Smooth muscle cell (in vitro differentiated cells): ENCODE measurements around the gene MESD. TPM values are rescaled to one million over a fixed set of nuclear protein-coding genes. Genes with fewer than 3 reads are reported as not detected.

ENCODE experiments used
- DNase-seq: peaks from one replicate; lab custom pipeline; 2025; ENCODE audit not compliant: unreplicated experiment; lab: John Stamatoyannopoulos, UW
- H2AFZ ChIP-seq: fragments of 200-600 bp; sonication (generic); 2 replicates; pipeline ENCODE4 v1.6.0; 2016; ENCODE audit warnings: antibody characterized with exemption, low read depth, mild to moderate bottlenecking
- H3F3A ChIP-seq: fragments of 200-600 bp; sonication (generic); 2 replicates; pipeline ENCODE4 v1.6.0; 2017; ENCODE audit warnings: antibody characterized with exemption, low read depth
- H3K27ac ChIP-seq: fragments of 200-600 bp; sonication (generic); 2 replicates; pipeline ENCODE4 v1.5.1; 2016; ENCODE audit warnings: low read depth, mild to moderate bottlenecking
- H3K27me3 ChIP-seq: fragments of 200-600 bp; sonication (generic); 2 replicates; pipeline ENCODE4 v1.6.1; 2016; ENCODE audit warnings: low read depth, mild to moderate bottlenecking
- H3K36me3 ChIP-seq: fragments of 200-600 bp; sonication (generic); 2 replicates; pipeline ENCODE4 v1.5.1; 2016; ENCODE audit warnings: low read depth
- H3K4me1 ChIP-seq: fragments of 200-600 bp; sonication (generic); 2 replicates; pipeline ENCODE4 v1.5.1; 2016; ENCODE audit warnings: low read depth
- H3K4me2 ChIP-seq: fragments of 200-600 bp; sonication (generic); 2 replicates; pipeline ENCODE4 v1.6.0; 2016; ENCODE audit warnings: mild to moderate bottlenecking
- H3K4me3 ChIP-seq: fragments of 200-600 bp; sonication (generic); 2 replicates; pipeline ENCODE4 v1.5.1; 2016; ENCODE audit warnings: mild to moderate bottlenecking
- H3K79me2 ChIP-seq: fragments of 200-600 bp; sonication (generic); 2 replicates; pipeline ENCODE4 v1.6.0; 2016; ENCODE audit warnings: low read depth, mild to moderate bottlenecking
- H3K9ac ChIP-seq: fragments of 200-600 bp; sonication (generic); 2 replicates; pipeline ENCODE4 v1.6.0; 2016; ENCODE audit warnings: low read depth
- H3K9me3 ChIP-seq: fragments of 200-600 bp; sonication (generic); replicated peaks from 2 replicates; pipeline ENCODE4 v1.5.1; 2016; ENCODE audit warnings: low read depth
- H4K20me1 ChIP-seq: fragments of 200-600 bp; sonication (generic); 2 replicates; pipeline ENCODE4 v1.6.0; 2016; ENCODE audit warnings: low read depth
- whole genome bisulfite sequencing: methylation state at CpG from one replicate; pipeline ENCODE4 v1.1.7; 2016; ENCODE audit warnings: low lambda C conversion rate; 5-methylcytosine and 5-hydroxymethylcytosine counted together
- polyA plus RNA-seq: library from polyadenylated mRNA; unstranded; fragments of >200 nt; fragmentation: Nextera tagmentation; extraction: Ambion mirVana; gene quantifications from 2 replicates; pipeline ENCODE4 v1.2.1, GENCODE V29; 2016
- total RNA-seq: library from RNA; depleted of rRNA; stranded (reverse); fragments of >200 nt; gene quantifications from 2 replicates; pipeline ENCODE4 v1.2.3, GENCODE V29; 2014
- TF ChIP-seq, protein P1 (sequence below): fragments of 200-600 bp; sonication (generic); IDR thresholded peaks from 2 replicates; pipeline ENCODE4 v1.5.1; 2017; ENCODE audit warnings: borderline replicate concordance, mild to moderate bottlenecking, antibody characterized with exemption; ENCODE audit not compliant: insufficient read depth, poor library complexity, severe bottlenecking

MESD gene
- total and polyA plus RNA-seq, 2 experiments from 2014 or later: 20.1 to 41.4 TPM

DNA sequence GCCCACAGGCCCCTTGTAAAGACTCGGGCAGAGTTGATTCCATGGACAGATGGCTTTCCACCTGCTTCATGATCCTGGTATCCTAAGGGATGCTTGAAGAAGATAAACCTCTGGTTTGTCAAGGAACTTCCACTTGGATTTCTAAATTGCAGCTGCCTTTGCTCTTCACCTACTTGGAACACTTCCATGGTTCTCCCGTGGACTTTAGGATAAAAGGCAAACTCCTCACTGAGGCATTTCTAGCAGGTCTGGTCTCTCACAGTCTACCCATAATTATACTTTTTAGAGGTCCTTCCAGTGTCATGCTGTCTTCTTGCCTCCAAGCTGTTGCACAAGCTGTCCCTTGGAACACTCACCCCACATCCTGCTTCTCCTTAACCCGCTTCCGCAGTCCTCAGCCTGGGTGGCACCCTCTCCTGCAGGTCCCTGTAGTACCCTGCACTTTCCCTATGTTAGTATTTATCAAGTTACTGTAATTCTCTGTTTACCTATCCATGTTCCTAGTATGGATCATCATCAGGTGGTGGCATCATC, 23.8 kb upstream of the MESD start:
- Histone ChIP-seq H3K4me2 (no peak overlapping the region), H3K9me3 (no peaks in the 10 kb centered on the region), H3F3A (no peaks in the 10 kb centered on the region), H3K36me3 (no peaks in the 10 kb centered on the region), H3K9ac (no peak overlapping the region), H3K4me1 (no peaks in the 10 kb centered on the region), H3K27ac (no peak overlapping the region), H3K4me3 (no peak overlapping the region), H4K20me1 (peaks cover 3% of the 10 kb centered on the region), H2AFZ (no peak overlapping the region), H3K27me3 (no peaks in the 10 kb centered on the region), H3K79me2 (no peaks in the 10 kb centered on the region)
- WGBS: 99% methylated on average over 4 of the region's 4 CpGs
- TF ChIP-seq, protein P1, sequence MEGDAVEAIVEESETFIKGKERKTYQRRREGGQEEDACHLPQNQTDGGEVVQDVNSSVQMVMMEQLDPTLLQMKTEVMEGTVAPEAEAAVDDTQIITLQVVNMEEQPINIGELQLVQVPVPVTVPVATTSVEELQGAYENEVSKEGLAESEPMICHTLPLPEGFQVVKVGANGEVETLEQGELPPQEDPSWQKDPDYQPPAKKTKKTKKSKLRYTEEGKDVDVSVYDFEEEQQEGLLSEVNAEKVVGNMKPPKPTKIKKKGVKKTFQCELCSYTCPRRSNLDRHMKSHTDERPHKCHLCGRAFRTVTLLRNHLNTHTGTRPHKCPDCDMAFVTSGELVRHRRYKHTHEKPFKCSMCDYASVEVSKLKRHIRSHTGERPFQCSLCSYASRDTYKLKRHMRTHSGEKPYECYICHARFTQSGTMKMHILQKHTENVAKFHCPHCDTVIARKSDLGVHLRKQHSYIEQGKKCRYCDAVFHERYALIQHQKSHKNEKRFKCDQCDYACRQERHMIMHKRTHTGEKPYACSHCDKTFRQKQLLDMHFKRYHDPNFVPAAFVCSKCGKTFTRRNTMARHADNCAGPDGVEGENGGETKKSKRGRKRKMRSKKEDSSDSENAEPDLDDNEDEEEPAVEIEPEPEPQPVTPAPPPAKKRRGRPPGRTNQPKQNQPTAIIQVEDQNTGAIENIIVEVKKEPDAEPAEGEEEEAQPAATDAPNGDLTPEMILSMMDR: no peak
- no peak for DNase-seq

DNA sequence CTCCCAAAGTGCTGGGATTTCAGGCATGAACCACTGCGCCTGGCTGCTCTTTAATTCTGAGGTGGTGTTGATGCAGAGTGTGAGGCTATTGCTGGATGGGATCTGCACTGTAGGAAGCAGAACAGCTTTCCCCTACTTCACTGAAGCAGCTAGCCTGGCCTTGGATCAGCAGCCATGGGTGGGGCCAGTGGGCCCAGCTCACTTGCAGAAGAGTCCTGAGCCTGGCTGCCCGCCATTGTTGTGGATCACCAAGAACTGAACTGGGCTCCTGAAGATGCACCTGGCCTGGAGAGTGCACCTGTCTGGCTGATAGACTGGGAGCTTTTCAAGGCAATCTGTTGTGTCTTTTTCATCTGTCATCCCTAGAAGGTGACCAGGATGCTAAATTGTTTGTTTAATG, 23.0 kb upstream of the MESD start:
- Histone ChIP-seq H3K9me3 (no peaks in the 10 kb centered on the region), H3K4me3 (no peak overlapping the region), H3K27ac (no peak overlapping the region), H3K27me3 (no peaks in the 10 kb centered on the region), H4K20me1 (peaks cover 8% of the 10 kb centered on the region), H3K4me1 (no peaks in the 10 kb centered on the region), H3K9ac (no peak overlapping the region), H2AFZ (no peak overlapping the region), H3K79me2 (no peaks in the 10 kb centered on the region), H3F3A (no peaks in the 10 kb centered on the region), H3K4me2 (no peak overlapping the region), H3K36me3 (no peaks in the 10 kb centered on the region)
- WGBS: 98% methylated on average over 2 of the region's 2 CpGs
- TF ChIP-seq, protein P1: no peak
- DNase-seq: no peak

DNA sequence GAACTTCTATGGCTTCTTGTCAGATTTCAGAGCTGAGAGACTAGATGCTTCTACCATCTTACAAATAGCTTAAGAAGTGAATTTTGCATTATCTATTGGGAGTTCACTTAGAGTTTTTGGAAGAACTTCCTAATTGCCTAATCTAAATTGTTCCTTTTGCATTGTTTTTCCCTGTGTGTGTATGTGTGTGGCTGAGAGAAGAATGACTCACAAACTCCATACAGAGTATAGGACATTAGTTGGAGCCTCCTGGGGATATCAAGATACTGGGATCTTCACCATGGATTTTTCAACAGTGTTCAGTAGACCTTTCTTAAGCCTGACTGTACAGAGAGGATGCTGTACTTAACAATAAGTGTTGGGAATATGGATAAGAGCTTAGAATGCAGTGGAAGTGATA, 22.0 kb upstream of the MESD start:
- Histone ChIP-seq H3K4me2 (no peak overlapping the region), H3K9ac (no peak overlapping the region), H3F3A (no peaks in the 10 kb centered on the region), H3K27me3 (no peaks in the 10 kb centered on the region), H4K20me1 (peaks cover 15% of the 10 kb centered on the region), H3K9me3 (no peaks in the 10 kb centered on the region), H3K4me1 (no peaks in the 10 kb centered on the region), H3K27ac (no peak overlapping the region), H2AFZ (no peak overlapping the region), H3K36me3 (no peaks in the 10 kb centered on the region), H3K4me3 (no peak overlapping the region), H3K79me2 (no peaks in the 10 kb centered on the region)
- TF ChIP-seq, protein P1: no peak
- no peak for DNase-seq

DNA sequence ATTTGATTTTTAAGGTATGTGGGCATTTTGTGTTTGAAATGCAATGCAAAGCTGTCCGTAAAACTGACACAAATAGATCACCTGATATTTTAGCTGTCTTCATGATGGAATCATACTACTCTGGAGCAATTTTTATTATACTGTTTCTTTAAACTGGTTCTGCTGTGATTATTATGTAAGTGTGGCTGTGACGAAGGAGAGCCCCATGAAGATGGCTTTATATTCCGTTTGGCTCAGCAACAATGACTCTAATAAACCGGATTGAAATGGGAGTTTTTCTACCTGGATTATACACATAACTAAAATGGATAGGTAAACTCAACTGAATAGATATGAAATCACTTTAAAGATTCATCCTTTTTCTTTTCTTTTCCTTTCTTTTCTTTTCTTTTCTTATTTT, 20.5 kb upstream of the MESD start:
- Histone ChIP-seq H3K4me2 (no peak overlapping the region), H4K20me1 (peaks cover 28% of the 10 kb centered on the region), H3K4me3 (no peak overlapping the region), H3K79me2 (peaks cover 12% of the 10 kb centered on the region), H3K4me1 (no peaks in the 10 kb centered on the region), H3K27ac (no peak overlapping the region), H3K9me3 (no peaks in the 10 kb centered on the region), H3K27me3 (no peaks in the 10 kb centered on the region), H3K9ac (no peak overlapping the region), H3F3A (no peaks in the 10 kb centered on the region), H3K36me3 (no peaks in the 10 kb centered on the region), H2AFZ (no peak overlapping the region)
- WGBS: 98% methylated on average over 4 of the region's 4 CpGs
- no peak for DNase-seq
- TF ChIP-seq, protein P1: no peak
